ENCODE data around the gene BLTP3A.
A peak's percentile ranks its signal among the peaks of the same experiment; 100 is the strongest.

The BLTP3A gene

DNA sequence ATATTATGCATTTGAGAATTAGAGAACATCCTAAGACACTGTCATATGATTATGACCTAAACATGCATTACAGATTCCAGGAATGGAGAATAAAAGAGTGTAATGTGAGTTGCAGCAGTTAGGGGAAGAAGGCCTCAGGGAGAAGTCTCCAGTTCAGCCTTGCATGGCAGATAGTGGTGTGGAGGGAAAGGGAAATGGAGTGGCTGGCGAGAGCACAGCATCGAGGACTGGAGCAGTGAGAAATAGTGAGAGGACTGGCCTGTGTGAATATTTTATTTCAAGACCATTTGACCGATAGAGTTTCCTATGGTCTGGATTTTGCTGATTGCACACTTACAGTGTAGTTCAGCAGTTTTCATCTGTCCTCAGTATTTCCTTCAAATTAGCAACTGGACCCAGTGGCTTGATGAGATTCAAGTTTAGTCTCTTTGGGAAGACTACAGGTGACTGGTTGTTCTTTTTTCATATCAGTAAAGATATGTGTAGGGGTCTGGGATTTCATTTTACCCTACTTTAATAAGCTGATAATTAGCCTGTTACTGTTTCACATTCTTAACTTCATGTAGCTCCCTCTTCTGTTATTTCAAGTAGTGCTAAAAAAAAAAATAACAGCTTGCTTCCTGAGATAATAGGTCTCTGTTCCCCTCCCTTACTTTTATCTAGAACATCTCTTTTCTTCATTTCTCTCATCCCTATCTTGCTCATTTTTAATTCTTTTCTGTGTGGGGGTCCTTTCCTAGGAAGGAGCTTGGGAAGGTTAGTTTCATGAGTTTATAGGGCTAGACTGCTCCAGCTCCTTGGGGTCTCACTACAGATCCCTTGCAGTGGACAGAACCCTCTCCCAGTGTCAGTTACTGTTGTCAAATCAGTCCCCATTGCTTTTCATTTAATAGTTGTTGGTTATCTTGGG, 27.9 kb downstream of the BLTP3A start:
- TF ChIP-seq POLR2A (IDR thresholded peaks at IDR 0.05; ENCODE audit: extremely low read depth, insufficient read length) (no peak), MYC (IDR thresholded peaks at IDR 0.05; ENCODE audit: low read depth, low read length) (no peak)
- TF ChIP-seq, protein P1, sequence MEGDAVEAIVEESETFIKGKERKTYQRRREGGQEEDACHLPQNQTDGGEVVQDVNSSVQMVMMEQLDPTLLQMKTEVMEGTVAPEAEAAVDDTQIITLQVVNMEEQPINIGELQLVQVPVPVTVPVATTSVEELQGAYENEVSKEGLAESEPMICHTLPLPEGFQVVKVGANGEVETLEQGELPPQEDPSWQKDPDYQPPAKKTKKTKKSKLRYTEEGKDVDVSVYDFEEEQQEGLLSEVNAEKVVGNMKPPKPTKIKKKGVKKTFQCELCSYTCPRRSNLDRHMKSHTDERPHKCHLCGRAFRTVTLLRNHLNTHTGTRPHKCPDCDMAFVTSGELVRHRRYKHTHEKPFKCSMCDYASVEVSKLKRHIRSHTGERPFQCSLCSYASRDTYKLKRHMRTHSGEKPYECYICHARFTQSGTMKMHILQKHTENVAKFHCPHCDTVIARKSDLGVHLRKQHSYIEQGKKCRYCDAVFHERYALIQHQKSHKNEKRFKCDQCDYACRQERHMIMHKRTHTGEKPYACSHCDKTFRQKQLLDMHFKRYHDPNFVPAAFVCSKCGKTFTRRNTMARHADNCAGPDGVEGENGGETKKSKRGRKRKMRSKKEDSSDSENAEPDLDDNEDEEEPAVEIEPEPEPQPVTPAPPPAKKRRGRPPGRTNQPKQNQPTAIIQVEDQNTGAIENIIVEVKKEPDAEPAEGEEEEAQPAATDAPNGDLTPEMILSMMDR (IDR thresholded peaks at IDR 0.05; ENCODE audit: low read depth, low read length): no peak
- TF ChIP-seq, protein P2, sequence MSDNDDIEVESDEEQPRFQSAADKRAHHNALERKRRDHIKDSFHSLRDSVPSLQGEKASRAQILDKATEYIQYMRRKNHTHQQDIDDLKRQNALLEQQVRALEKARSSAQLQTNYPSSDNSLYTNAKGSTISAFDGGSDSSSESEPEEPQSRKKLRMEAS (IDR thresholded peaks at IDR 0.05; ENCODE audit: low read depth, low read length): no peak
- DNase-seq (ENCODE audit: low read depth): no peak
- no peak overlapping the region for H3K4me3 ChIP-seq (ENCODE audit: low read depth, low read length)

DNA sequence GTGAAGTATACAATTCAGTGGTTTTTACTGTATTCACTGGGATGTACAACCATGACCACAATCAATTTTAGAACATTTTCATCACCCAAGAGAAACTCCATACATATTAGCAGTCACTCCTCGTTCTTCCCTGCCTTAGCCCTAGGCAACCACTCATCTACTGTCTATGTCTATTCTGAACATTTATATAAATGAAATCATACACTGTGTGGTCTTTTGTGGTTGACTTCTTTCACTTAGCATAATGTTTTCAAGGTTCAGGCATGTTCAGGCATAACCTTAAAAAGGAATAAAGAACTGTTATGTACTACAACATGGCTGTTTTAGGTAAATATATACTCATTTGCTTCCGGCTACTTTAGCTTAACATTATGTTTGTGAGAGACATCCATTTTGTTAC, 37.3 kb downstream of the BLTP3A start:
- DNase-seq (ENCODE audit: low read depth): no peak
- H3K4me3 ChIP-seq (ENCODE audit: low read depth, low read length): no peak overlapping the region
- TF ChIP-seq, protein P1 (IDR thresholded peaks at IDR 0.05; ENCODE audit: low read depth, low read length): no peak
- TF ChIP-seq MYC (IDR thresholded peaks at IDR 0.05; ENCODE audit: low read depth, low read length): no peak
- no peak for TF ChIP-seq POLR2A (IDR thresholded peaks at IDR 0.05; ENCODE audit: extremely low read depth, insufficient read length)
- TF ChIP-seq, protein P2 (IDR thresholded peaks at IDR 0.05; ENCODE audit: low read depth, low read length): no peak

DNA sequence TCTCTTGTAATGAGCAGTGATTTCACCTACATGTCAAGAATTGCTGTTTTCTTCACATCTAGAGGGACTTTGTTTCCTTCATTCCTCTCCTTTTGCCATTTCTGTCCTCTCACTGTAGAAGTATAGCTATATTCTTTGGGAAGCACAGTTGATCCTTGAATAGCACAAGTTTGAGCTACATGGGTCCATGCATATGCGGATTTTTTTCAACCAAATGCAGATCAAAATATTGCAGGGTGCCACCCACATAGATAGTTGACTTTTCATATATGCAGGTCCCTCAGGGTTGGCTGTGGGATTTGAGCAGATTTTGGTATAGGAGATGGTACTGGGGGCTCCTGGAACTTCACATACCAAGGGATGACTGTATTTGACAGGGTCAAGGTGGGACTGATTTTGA, 41.1 kb downstream of the BLTP3A start:
- no peak overlapping the region for H3K4me3 ChIP-seq (ENCODE audit: low read depth, low read length)
- no peak for DNase-seq (ENCODE audit: low read depth)
- no peak for TF ChIP-seq POLR2A (IDR thresholded peaks at IDR 0.05; ENCODE audit: extremely low read depth, insufficient read length)
- TF ChIP-seq MYC (IDR thresholded peaks at IDR 0.05; ENCODE audit: low read depth, low read length): no peak
- TF ChIP-seq, protein P2 (IDR thresholded peaks at IDR 0.05; ENCODE audit: low read depth, low read length): no peak
- TF ChIP-seq, protein P1 (IDR thresholded peaks at IDR 0.05; ENCODE audit: low read depth, low read length): no peak

DNA sequence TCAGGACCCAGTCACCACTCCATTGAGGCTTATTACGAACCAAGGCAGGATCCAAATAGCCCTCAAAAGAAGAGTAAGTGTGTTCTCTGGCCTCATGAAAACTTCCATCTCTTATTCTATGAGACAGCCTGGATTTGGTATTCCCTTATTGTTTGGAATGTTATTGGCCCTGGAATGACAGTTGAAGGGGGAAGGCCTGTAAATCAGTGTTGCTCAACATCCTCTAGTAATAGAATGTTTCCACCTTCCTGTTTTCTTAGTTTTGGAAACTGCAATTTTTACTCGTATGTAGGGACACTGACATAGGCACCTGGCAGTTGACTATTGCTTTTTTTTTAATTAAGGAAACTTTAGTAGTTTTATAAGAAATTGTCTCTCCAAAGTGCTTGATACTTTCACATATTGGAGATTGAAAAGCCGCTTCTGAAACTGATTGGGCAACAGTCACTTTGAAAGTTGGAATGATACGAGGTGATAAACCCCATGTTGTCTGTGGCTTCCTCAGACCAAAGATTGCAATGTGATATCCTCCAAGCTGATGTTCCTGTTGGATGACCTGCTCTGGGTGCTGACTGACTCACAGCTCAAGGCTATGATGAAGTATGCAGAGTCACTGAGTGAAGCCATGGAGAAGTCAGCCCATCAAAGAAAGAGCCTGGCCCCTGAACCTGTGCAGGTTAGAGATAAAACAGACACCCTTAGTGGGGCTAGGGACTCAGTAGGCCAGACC, 43.1 kb downstream of the BLTP3A start:
- H3K4me3 ChIP-seq (ENCODE audit: low read depth, low read length): no peak overlapping the region
- TF ChIP-seq, protein P2 (IDR thresholded peaks at IDR 0.05; ENCODE audit: low read depth, low read length): no peak
- TF ChIP-seq POLR2A (IDR thresholded peaks at IDR 0.05; ENCODE audit: extremely low read depth, insufficient read length) (no peak), MYC (IDR thresholded peaks at IDR 0.05; ENCODE audit: low read depth, low read length) (no peak)
- TF ChIP-seq, protein P1 (IDR thresholded peaks at IDR 0.05; ENCODE audit: low read depth, low read length): no peak
- DNase-seq (ENCODE audit: low read depth): peak; percentile 88

DNA sequence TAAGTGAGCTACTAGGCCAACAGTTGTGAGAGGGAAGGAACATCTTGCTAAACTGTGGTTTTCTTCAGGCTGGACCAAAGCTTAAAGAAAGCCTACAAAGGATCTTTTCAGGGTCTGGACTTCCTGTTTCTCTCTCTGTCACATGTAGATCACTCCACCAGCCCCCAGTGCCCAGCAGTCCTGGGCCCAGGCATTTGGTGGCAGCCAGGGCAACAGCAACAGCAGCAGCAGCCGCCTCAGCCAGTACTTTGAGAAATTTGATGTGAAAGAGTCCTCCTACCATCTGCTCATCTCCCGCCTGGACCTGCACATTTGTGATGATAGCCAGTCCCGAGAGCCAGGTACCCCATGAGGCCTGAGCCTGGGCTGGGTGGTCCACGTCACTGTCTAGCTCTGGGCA, 44.1 kb downstream of the BLTP3A start:
- H3K4me3 ChIP-seq (ENCODE audit: low read depth, low read length): no peak overlapping the region
- peak; percentile 68 for DNase-seq (ENCODE audit: low read depth)
- TF ChIP-seq, protein P2 (IDR thresholded peaks at IDR 0.05; ENCODE audit: low read depth, low read length): peak; percentile 44
- TF ChIP-seq POLR2A (IDR thresholded peaks at IDR 0.05; ENCODE audit: extremely low read depth, insufficient read length) (no peak), MYC (IDR thresholded peaks at IDR 0.05; ENCODE audit: low read depth, low read length) (peak; percentile 30; the same call in 1 of the 2 replicates)
